IMR-90 (cell line): ENCODE measurements around the gene CLEC9A. TPM values are rescaled to one million over a fixed set of nuclear protein-coding genes. Genes with fewer than 3 reads are reported as not detected.

Source experiments
- ATAC-seq: fragments of 200-7000 bp; cut with Tn5 transposase; 2 replicates; pipeline ENCODE4 v1.9.1; 2020; ENCODE audit warnings: low read depth, mild to moderate bottlenecking, moderate library complexity
- BruUV-seq: library from RNA; stranded (reverse); fragments of 400-500 nt; replicated peaks from 2 replicates; lab custom pipeline; 2021; lab: Mats Ljungman, UMichigan
- CTCF ChIA-PET: fragments of 300-600 bp; formaldehyde crosslinking; extraction: SDS; loops from one replicate; lab custom pipeline; 2021; ENCODE audit warnings: antibody characterized with exemption; lab: Yijun Ruan, JAX
- POLR2A ChIA-PET: fragments of 300-600 bp; sonication (Branson Sonifier 250); formaldehyde crosslinking; loops from one replicate; lab custom pipeline; 2022; ENCODE audit warnings: antibody characterized with exemption; ENCODE audit not compliant: unreplicated experiment; lab: Charles Lee
- DNase-seq: peaks from one replicate; pipeline ENCODE4 v3.0.0; 2013
- H2AFZ ChIP-seq: replicated peaks from 2 replicates; pipeline ENCODE3; 2013; ENCODE audit warnings: low read length, mild to moderate bottlenecking; ENCODE audit not compliant: poor library complexity
- H2AK5ac ChIP-seq: 2 replicates; pipeline ENCODE4 v1.6.1; 2013; ENCODE audit warnings: low read depth, low read length, inconsistent platforms
- H2AK9ac ChIP-seq: replicated peaks from 2 replicates; pipeline ENCODE3; 2013; ENCODE audit warnings: mild to moderate bottlenecking, low read depth, low read length, moderate library complexity; ENCODE audit not compliant: poor library complexity
- H2BK120ac ChIP-seq: 2 replicates; pipeline ENCODE4 v1.6.1; 2013; ENCODE audit warnings: low read depth, low read length, inconsistent platforms
- H2BK15ac ChIP-seq: 3 replicates; pipeline ENCODE4 v1.6.1; 2013; ENCODE audit warnings: low read depth, low read length, inconsistent platforms
- H2BK20ac ChIP-seq: 2 replicates; pipeline ENCODE4 v1.6.1; 2013; ENCODE audit warnings: low read depth, mild to moderate bottlenecking, inconsistent platforms, low read length, moderate library complexity
- H2BK5ac ChIP-seq: 2 replicates; pipeline ENCODE4 v1.6.1; 2013; ENCODE audit warnings: mild to moderate bottlenecking, low read depth, low read length, inconsistent platforms; ENCODE audit not compliant: poor library complexity, severe bottlenecking
- H3K14ac ChIP-seq: replicated peaks from 2 replicates; pipeline ENCODE4 v1.6.1; 2013; ENCODE audit warnings: low read depth, low read length, inconsistent platforms
- H3K18ac ChIP-seq: 2 replicates; pipeline ENCODE4 v1.6.1; 2013; ENCODE audit warnings: low read depth, low read length, control low read depth
- H3K23ac ChIP-seq: 2 replicates; pipeline ENCODE4 v1.6.1; 2013; ENCODE audit warnings: low read depth, low read length, inconsistent platforms
- H3K27ac ChIP-seq: 2 replicates; pipeline ENCODE4 v1.5.1; 2013; ENCODE audit warnings: mild to moderate bottlenecking, control low read depth, low read length; ENCODE audit not compliant: insufficient read depth
- H3K27me3 ChIP-seq: 2 replicates; pipeline ENCODE4 v1.6.1; 2013; ENCODE audit warnings: low read length; ENCODE audit not compliant: control insufficient read depth, insufficient read depth
- H3K36me3 ChIP-seq: 2 replicates; pipeline ENCODE4 v1.6.1; 2013; ENCODE audit warnings: low read length, mixed read lengths; ENCODE audit not compliant: control insufficient read depth, insufficient read depth
- H3K4ac ChIP-seq: 2 replicates; pipeline ENCODE4 v1.6.1; 2013; ENCODE audit warnings: low read depth, low read length, inconsistent platforms
- H3K4me1 ChIP-seq: 2 replicates; pipeline ENCODE4 v1.6.1; 2013; ENCODE audit warnings: low read length, mixed read lengths; ENCODE audit not compliant: control insufficient read depth, insufficient read depth
- H3K4me2 ChIP-seq: 2 replicates; pipeline ENCODE4 v1.6.1; 2013; ENCODE audit warnings: low read depth, mild to moderate bottlenecking, control low read depth, low read length, moderate library complexity
- H3K4me3 ChIP-seq: 2 replicates; pipeline ENCODE4 v1.5.1; 2013; ENCODE audit warnings: low read depth, mild to moderate bottlenecking, control low read depth, low read length, moderate library complexity; ENCODE audit not compliant: insufficient read depth
- H3K56ac ChIP-seq: 2 replicates; pipeline ENCODE4 v1.6.1; 2013; ENCODE audit warnings: low read length, inconsistent platforms; ENCODE audit not compliant: insufficient read depth; ENCODE audit errors: extremely low read depth
- H3K79me1 ChIP-seq, 2 experiments: 2 replicates each; pipeline ENCODE4 v1.6.1; 2013; ENCODE audit warnings: low read length in 2 of 2, inconsistent platforms in 1 of 2, low read depth in 1 of 2
- H3K9ac ChIP-seq: 2 replicates; pipeline ENCODE4 v1.6.1; 2013; ENCODE audit warnings: low read depth, low read length, control low read depth
- H3K9me1 ChIP-seq: 2 replicates; pipeline ENCODE4 v1.6.1; 2013; ENCODE audit warnings: low read length, inconsistent platforms; ENCODE audit not compliant: insufficient read depth
- H3K9me3 ChIP-seq: 2 replicates; pipeline ENCODE4 v1.6.1; 2013; ENCODE audit warnings: low read length; ENCODE audit not compliant: control insufficient read depth, insufficient read depth
- H4K20me1 ChIP-seq: 2 replicates; pipeline ENCODE4 v1.6.1; 2013; ENCODE audit warnings: low read length, inconsistent platforms; ENCODE audit not compliant: insufficient read depth
- H4K5ac ChIP-seq: 2 replicates; pipeline ENCODE4 v1.6.1; 2013; ENCODE audit warnings: mild to moderate bottlenecking, low read depth, low read length, control low read depth
- H4K8ac ChIP-seq, 2 experiments: 2 replicates each; pipeline ENCODE4 v1.6.1; 2013; ENCODE audit warnings: low read depth in 2 of 2, low read length in 2 of 2, control low read depth in 1 of 2, inconsistent platforms in 1 of 2
- H4K91ac ChIP-seq: 2 replicates; pipeline ENCODE4 v1.6.1; 2013; ENCODE audit warnings: low read depth, low read length, inconsistent platforms; ENCODE audit not compliant: insufficient read depth
- RFX5 ChIP-seq: IDR thresholded peaks from 2 replicates; pipeline ENCODE4 v1.8.0; 2012; ENCODE audit warnings: low read depth, mild to moderate bottlenecking, low read length, moderate library complexity
- SMC3 ChIP-seq: fragments of 150-350 bp; IDR thresholded peaks from 2 replicates; pipeline ENCODE4 v1.6.1; 2016; ENCODE audit warnings: low read depth, mild to moderate bottlenecking, antibody characterized with exemption, low read length, moderate library complexity
- WGBS, 2 experiments: methylation state at CpG; one replicate each; pipeline versions ENCODE4 v1.1.5 to v1.1.7; 2013; ENCODE audit warnings: missing lambda C conversion rate in 2 of 2; ENCODE audit not compliant: insufficient read length in 1 of 2; ENCODE audit errors: extremely low coverage in 2 of 2; 5-methylcytosine and 5-hydroxymethylcytosine counted together
- dilution Hi-C: fragments of 300-500 bp; cut with HindIII; formaldehyde crosslinking; loops from one replicate; pipeline ENCODE4 v1.14.3; 2018; ENCODE audit warnings: low sequenced_read_pairs; ENCODE audit not compliant: unreplicated experiment
- in situ Hi-C: fragments of 300-500 bp; cut with MboI; formaldehyde crosslinking; loops from 3 replicates; pipeline ENCODE4 v1.14.3; 2019; ENCODE audit warnings: low sequenced_read_pairs, inconsistent platforms, mixed read lengths
- intact Hi-C: fragments of 100-400 bp; cut with micrococcal nuclease; formaldehyde crosslinking; loops from 2 replicates; pipeline ENCODE4 v1.10.0; 2022
- polyA plus RNA-seq, 3 experiments: library from polyadenylated mRNA; depleted of rRNA; stranded (reverse); fragments of >200 nt; gene quantifications; 2 replicates each; pipeline ENCODE4 v1.2.3, GENCODE V29; 2012; ENCODE audit warnings: low replicate concordance in 1 of 3
- total RNA-seq: library from RNA; depleted of rRNA; stranded (reverse); fragments of >200 nt; gene quantifications from 2 replicates; pipeline ENCODE4 v1.2.3, GENCODE V29; 2012

Gene CLEC9A
- total and polyA plus RNA-seq, 2 of the 4 experiments (the other 2 are of a cell fraction): not detected

DNA sequence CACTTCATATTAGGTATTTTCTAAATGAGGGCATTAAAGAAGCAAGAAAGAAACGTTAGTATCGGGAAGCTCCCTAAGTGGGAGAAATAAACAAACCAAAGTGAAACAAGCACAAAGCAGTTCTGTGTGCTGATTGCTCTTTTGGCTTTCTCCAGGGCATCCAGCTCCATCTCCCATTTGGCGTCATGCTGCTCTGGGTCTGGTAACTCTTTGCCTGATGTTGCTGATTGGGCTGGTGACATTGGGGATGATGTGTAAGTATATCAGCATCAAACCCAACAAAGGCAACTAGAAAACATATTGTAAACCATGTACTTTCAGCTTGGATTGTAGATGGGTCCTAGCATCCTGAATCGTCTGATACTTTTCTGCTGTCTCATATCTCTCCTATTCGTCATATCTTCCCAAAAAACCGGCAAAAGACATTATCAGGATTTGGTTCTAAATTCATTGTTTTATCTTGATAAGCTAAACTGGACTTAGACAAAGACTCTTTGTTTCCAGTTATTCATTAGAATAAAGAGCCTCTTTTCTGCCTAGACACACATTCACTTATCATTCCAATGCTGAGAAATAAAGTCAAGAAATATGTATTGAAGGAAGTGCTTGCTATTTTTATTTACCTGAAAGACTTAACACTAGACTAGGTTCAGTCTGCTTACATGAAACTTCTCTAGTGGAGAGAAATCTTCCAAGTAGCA, 17.7 kb upstream of the CLEC9A start (continued):
- no peak for TF ChIP-seq RFX5

DNA sequence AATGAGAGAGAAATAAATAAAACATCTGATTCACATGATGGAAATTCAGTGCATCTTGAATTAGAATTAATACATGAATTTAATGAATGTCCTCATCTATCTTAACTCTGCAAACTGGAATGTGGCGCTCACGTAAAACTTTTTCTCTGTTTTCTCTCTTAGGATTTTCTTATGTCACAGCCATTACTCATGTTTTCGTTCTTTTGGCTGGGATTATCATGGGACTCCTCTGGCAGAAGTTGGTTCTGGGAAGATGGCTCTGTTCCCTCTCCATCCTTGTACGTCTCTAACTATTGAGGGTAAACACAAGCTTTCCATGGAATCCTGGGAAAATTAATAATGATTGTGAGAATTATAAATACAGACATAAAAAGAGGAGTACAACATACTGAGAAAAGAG, 15.0 kb upstream of the CLEC9A start:
- DNase-seq (no peak), ATAC-seq (no peak)
- Histone ChIP-seq H3K4me1 (peaks cover 3% of the 10 kb centered on the region; the same call in 1 of the 2 replicates), H2AK5ac (no peak overlapping the region), H3K4me3 (no peak overlapping the region), H2BK15ac (no peak overlapping the region), H3K14ac (no peak overlapping the region), H3K9ac (no peak overlapping the region), H3K56ac (no peak overlapping the region), H2BK5ac (no peak overlapping the region), H3K18ac (no peak overlapping the region), H4K20me1 (no peaks in the 10 kb centered on the region), H2BK20ac (no peak overlapping the region), H2AK9ac (no peak overlapping the region), H3K9me3 (no peaks in the 10 kb centered on the region), H4K5ac (no peak overlapping the region), H3K9me1 (no peaks in the 10 kb centered on the region), H4K91ac (no peak overlapping the region), H2BK120ac (no peak overlapping the region), H4K8ac (no peak overlapping the region), H3K79me1 (no peaks in the 10 kb centered on the region), H3K4me2 (no peak overlapping the region), H2AFZ (no peak overlapping the region), H3K4ac (no peak overlapping the region), H3K36me3 (no peaks in the 10 kb centered on the region), H3K27me3 (peaks cover 2% of the 10 kb centered on the region), H3K23ac (no peak overlapping the region), H3K27ac (no peak overlapping the region)
- WGBS, 2 experiments: no CpG with 5 or more reads among the region's 4 CpGs
- CTCF ChIA-PET: no interaction called here
- no peak for TF ChIP-seq SMC3
- BruUV-seq: no TSS peak
- intact Hi-C loops: no loop called here
- dilution Hi-C loops: no loop called here
- in situ Hi-C loops: no loop called here
- POLR2A ChIA-PET: no interaction called here
